Activated CD4-positive, alpha-beta memory T cell treated with anti-CD3 and anti-CD28 coated beads, Interleukin-2, amount 10 ng/mL, durations not matched to agents 7 days and 5 days (primary cell): ENCODE data around the gene IFI35. TPM values are rescaled to one million over a fixed set of nuclear protein-coding genes. Genes with fewer than 3 reads are reported as not detected.

Source experiments
- CTCF ChIA-PET: fragments of 350-600 bp; sonication (Branson Sonifier 250); formaldehyde crosslinking; loops from one replicate; lab custom pipeline; 2021; ENCODE audit warnings: antibody characterized with exemption, inconsistent platforms; lab: Charles Lee
- POLR2A ChIA-PET: fragments of 350-600 bp; sonication (Branson Sonifier 250); formaldehyde crosslinking; loops from one replicate; lab custom pipeline; 2021; ENCODE audit warnings: antibody characterized with exemption; lab: Charles Lee
- DNase-seq: peaks from one replicate; pipeline ENCODE4 v3.0.0-alpha.2; 2020
- H3K27ac Mint-ChIP-seq: one replicate; pipeline ENCODE4 v1.8.0; 2021; ENCODE audit warnings: mild to moderate bottlenecking, mixed read lengths
- H3K27me3 Mint-ChIP-seq: one replicate; pipeline ENCODE4 v1.8.0; 2021; ENCODE audit warnings: mixed read lengths
- H3K36me3 Mint-ChIP-seq: one replicate; pipeline ENCODE4 v1.8.0; 2021; ENCODE audit warnings: low read depth, mixed read lengths
- H3K4me1 Mint-ChIP-seq: one replicate; pipeline ENCODE4 v1.8.0; 2021; ENCODE audit warnings: mixed read lengths
- H3K4me3 Mint-ChIP-seq: one replicate; pipeline ENCODE4 v1.8.0; 2021; ENCODE audit warnings: mild to moderate bottlenecking, mixed read lengths
- H3K9me3 Mint-ChIP-seq: one replicate; pipeline ENCODE4 v1.8.0; 2021; ENCODE audit warnings: mixed read lengths
- total RNA-seq, 2 experiments: library from RNA; stranded (reverse); gene quantifications; one replicate each; pipeline ENCODE4 v1.2.3, GENCODE V29; 2021

Gene IFI35
- total RNA-seq, 2 experiments from 2014 or later, result 149 to 154 TPM

- ChIA-PET CTCF (interaction anchor here (0.6 kb wide), 1 partner anchor 19 kb away, joined by 5 read pairs; no protein-coding TSS in a partner anchor), POLR2A (interaction anchor here (1.3 to 2.0 kb wide), 2 partner anchors 21 to 28 kb away, joined by 3 to 7 read pairs; partner anchors contain the start of gene IFI35)
- Mint-ChIP-seq H3K9me3 (no peaks in the 10 kb centered on the region), H3K4me1 (peaks cover 14% of the 10 kb centered on the region), H3K4me3 (no peak overlapping the region), H3K27ac (no peak overlapping the region), H3K36me3 (no peaks in the 10 kb centered on the region), H3K27me3 (peaks cover 18% of the 10 kb centered on the region)
- no peak for DNase-seq
These were observed 20.8 kb downstream of the IFI35 start for GRCh38 chr17:43027091-43028032.

GRCh38 chr17:43028221-43028861 lies 21.8 kb downstream of the IFI35 start:
- Mint-ChIP-seq H3K27ac (no peak overlapping the region), H3K9me3 (no peaks in the 10 kb centered on the region), H3K36me3 (no peaks in the 10 kb centered on the region), H3K27me3 (peaks cover 18% of the 10 kb centered on the region), H3K4me3 (no peak overlapping the region), H3K4me1 (peaks cover 14% of the 10 kb centered on the region)
- POLR2A ChIA-PET, result interaction anchor here (1.2 to 2.0 kb wide), 3 partner anchors 21 to 288 kb away, joined by 3 to 7 read pairs (median 3); partner anchors contain the start of gene IFI35
- no peak for DNase-seq
- CTCF ChIA-PET, result interaction anchor here (0.8 kb wide), 1 partner anchor 9 kb away, joined by 3 read pairs; no protein-coding TSS in a partner anchor

GRCh38 chr17:43030137-43030767 lies 23.7 kb downstream of the IFI35 start:
- H3K27me3 Mint-ChIP-seq, result peaks cover 9% of the 10 kb centered on the region
- CTCF ChIA-PET, result no interaction called here
- H3K27ac Mint-ChIP-seq, result no peak overlapping the region
- H3K36me3 Mint-ChIP-seq, result no peaks in the 10 kb centered on the region
- no peaks in the 10 kb centered on the region for H3K9me3 Mint-ChIP-seq
- POLR2A ChIA-PET, result no interaction called here
- H3K4me1 Mint-ChIP-seq, result peaks cover 3% of the 10 kb centered on the region
- no peak overlapping the region for H3K4me3 Mint-ChIP-seq
- no peak for DNase-seq

GRCh38 chr17:43031666-43032065 lies 25.1 kb downstream of the IFI35 start:
- H3K9me3 Mint-ChIP-seq, result no peaks in the 10 kb centered on the region
- ChIA-PET CTCF (interaction anchor here (0.6 kb wide), 1 partner anchor 36 kb away, joined by 3 read pairs; no protein-coding TSS in a partner anchor), POLR2A (no interaction called here)
- H3K4me1 Mint-ChIP-seq, result no peaks in the 10 kb centered on the region
- no peak overlapping the region for H3K27ac Mint-ChIP-seq
- H3K4me3 Mint-ChIP-seq, result no peak overlapping the region
- peaks cover 3% of the 10 kb centered on the region for H3K27me3 Mint-ChIP-seq
- no peaks in the 10 kb centered on the region for H3K36me3 Mint-ChIP-seq
- no peak for DNase-seq

- Mint-ChIP-seq H3K27me3 (no peaks in the 10 kb centered on the region), H3K4me3 (no peak overlapping the region), H3K4me1 (no peaks in the 10 kb centered on the region), H3K9me3 (no peaks in the 10 kb centered on the region), H3K36me3 (no peaks in the 10 kb centered on the region), H3K27ac (no peak overlapping the region)
- ChIA-PET CTCF (no interaction called here), POLR2A (no interaction called here)
- DNase-seq, result no peak
These were observed 27.6 kb downstream of the IFI35 start for GRCh38 chr17:43033948-43034881.

GRCh38 chr17:43034894-43035293 lies 28.3 kb downstream of the IFI35 start:
- POLR2A ChIA-PET, result no interaction called here
- H3K36me3 Mint-ChIP-seq, result no peaks in the 10 kb centered on the region
- H3K9me3 Mint-ChIP-seq, result no peaks in the 10 kb centered on the region
- CTCF ChIA-PET, result no interaction called here
- H3K27me3 Mint-ChIP-seq, result no peaks in the 10 kb centered on the region
- no peaks in the 10 kb centered on the region for H3K4me1 Mint-ChIP-seq
- no peak for DNase-seq
- H3K27ac Mint-ChIP-seq, result no peak overlapping the region
- no peak overlapping the region for H3K4me3 Mint-ChIP-seq

GRCh38 chr17:43039646-43040045 lies 33.1 kb downstream of the IFI35 start:
- no peak for DNase-seq
- ChIA-PET CTCF (interaction anchor here (1.4 kb wide), 1 partner anchor 15 kb away, joined by 3 read pairs; no protein-coding TSS in a partner anchor), POLR2A (no interaction called here)
- no peaks in the 10 kb centered on the region for H3K4me1 Mint-ChIP-seq
- H3K27ac Mint-ChIP-seq, result no peak overlapping the region
- no peak overlapping the region for H3K4me3 Mint-ChIP-seq
- peaks cover 18% of the 10 kb centered on the region for H3K36me3 Mint-ChIP-seq
- H3K9me3 Mint-ChIP-seq, result no peaks in the 10 kb centered on the region
- no peaks in the 10 kb centered on the region for H3K27me3 Mint-ChIP-seq

- Mint-ChIP-seq H3K4me1 (no peaks in the 10 kb centered on the region), H3K9me3 (no peaks in the 10 kb centered on the region), H3K36me3 (peaks cover 27% of the 10 kb centered on the region), H3K27ac (no peak overlapping the region), H3K4me3 (no peak overlapping the region), H3K27me3 (no peaks in the 10 kb centered on the region)
- ChIA-PET POLR2A (no interaction called here), CTCF (interaction anchor here (0.7 to 1.4 kb wide), 2 partner anchors 16 to 1608 kb away, joined by 3 read pairs; no protein-coding TSS in a partner anchor)
- DNase-seq, result no peak
These were observed 34.1 kb downstream of the IFI35 start for GRCh38 chr17:43040655-43041054.

GRCh38 chr17:43042025-43042628 lies 35.5 kb downstream of the IFI35 start:
- Mint-ChIP-seq H3K27ac (no peak overlapping the region), H3K36me3 (peaks cover 32% of the 10 kb centered on the region), H3K9me3 (no peaks in the 10 kb centered on the region), H3K27me3 (no peaks in the 10 kb centered on the region), H3K4me1 (no peaks in the 10 kb centered on the region), H3K4me3 (no peak overlapping the region)
- CTCF ChIA-PET, result no interaction called here
- DNase-seq, result no peak
- POLR2A ChIA-PET, result interaction anchor here (1.5 to 1.7 kb wide), 2 partner anchors 36 to 43 kb away, joined by 3 to 4 read pairs; partner anchors contain the start of gene IFI35

- no peaks in the 10 kb centered on the region for H3K27me3 Mint-ChIP-seq
- peaks cover 38% of the 10 kb centered on the region for H3K36me3 Mint-ChIP-seq
- H3K4me3 Mint-ChIP-seq, result no peak overlapping the region
- no peak for DNase-seq
- CTCF ChIA-PET, result no interaction called here
- no peaks in the 10 kb centered on the region for H3K9me3 Mint-ChIP-seq
- POLR2A ChIA-PET, result interaction anchor here (1.5 kb wide), 1 partner anchor 37 kb away, joined by 3 read pairs; the partner anchor contains the start of gene IFI35
- H3K4me1 Mint-ChIP-seq, result no peaks in the 10 kb centered on the region
- no peak overlapping the region for H3K27ac Mint-ChIP-seq
These were observed 36.7 kb downstream of the IFI35 start for GRCh38 chr17:43043307-43043706.

GRCh38 chr17:43044024-43044423 lies 37.4 kb downstream of the IFI35 start:
- Mint-ChIP-seq H3K36me3 (peaks cover 41% of the 10 kb centered on the region), H3K27ac (no peak overlapping the region), H3K4me3 (no peak overlapping the region), H3K27me3 (no peaks in the 10 kb centered on the region), H3K9me3 (no peaks in the 10 kb centered on the region), H3K4me1 (no peaks in the 10 kb centered on the region)
- CTCF ChIA-PET, result no interaction called here
- no peak for DNase-seq
- POLR2A ChIA-PET, result no interaction called here
